NT2/D1 (cell line): Measurements from ENCODE around the gene SREBF2.

Source experiments
- DNase-seq: peaks from one replicate; pipeline ENCODE4 v3.0.0-alpha.2; 2011; ENCODE audit warnings: low read depth, low spot score
- H3K27me3 ChIP-seq: 2 replicates; pipeline ENCODE4 v1.6.0; 2011; ENCODE audit warnings: mild to moderate bottlenecking; ENCODE audit not compliant: insufficient read length, insufficient read depth
- H3K36me3 ChIP-seq: 2 replicates; pipeline ENCODE4 v1.6.1; 2011; ENCODE audit warnings: mild to moderate bottlenecking, low read length, mixed read lengths; ENCODE audit not compliant: insufficient read depth, insufficient read length
- H3K4me1 ChIP-seq: 2 replicates; pipeline ENCODE4 v1.5.1; 2011; ENCODE audit not compliant: insufficient read depth, insufficient read length
- H3K4me3 ChIP-seq: 2 replicates; pipeline ENCODE4 v1.5.1; 2011; ENCODE audit warnings: low read depth; ENCODE audit not compliant: insufficient read length
- H3K9ac ChIP-seq: 2 replicates; pipeline ENCODE4 v1.6.0; 2011; ENCODE audit warnings: low read depth; ENCODE audit not compliant: insufficient read length
- H3K9me3 ChIP-seq: 2 replicates; pipeline ENCODE4 v1.5.1; 2011; ENCODE audit warnings: mild to moderate bottlenecking, low read length; ENCODE audit not compliant: insufficient read depth
- SUZ12 ChIP-seq: IDR thresholded peaks from 2 replicates; pipeline ENCODE4 v1.6.1; 2011; ENCODE audit not compliant: insufficient read length, insufficient read depth; ENCODE audit errors: extremely low read depth
- YY1 ChIP-seq: IDR thresholded peaks from 2 replicates; pipeline ENCODE4 v1.6.1; 2011; ENCODE audit not compliant: insufficient read length, insufficient read depth
- ZNF274 ChIP-seq: IDR thresholded peaks from 2 replicates; pipeline ENCODE4 v1.6.1; 2011; ENCODE audit warnings: mild to moderate bottlenecking, low read depth, low read length

Gene SREBF2

DNA sequence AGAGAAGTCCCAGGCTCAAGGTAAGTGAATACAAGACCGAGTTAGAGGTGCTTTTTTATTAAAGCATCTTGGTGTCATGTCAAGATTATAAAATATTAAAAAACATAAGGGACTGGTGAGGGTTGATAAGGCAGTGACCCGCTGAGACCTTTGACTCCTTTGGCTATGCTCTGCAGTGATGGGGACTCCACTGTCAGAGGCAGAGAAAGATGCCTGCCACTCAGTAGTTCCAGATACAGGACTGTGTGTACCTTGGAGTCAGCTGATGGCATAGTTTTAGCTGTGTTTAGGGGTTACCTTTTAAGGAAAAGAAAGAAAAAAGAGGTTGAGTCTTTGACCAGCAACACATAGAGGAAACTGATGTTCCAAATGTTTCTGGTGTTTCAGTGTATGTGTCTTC lies 41.2 kb downstream of the SREBF2 start:
- Histone ChIP-seq H3K4me3 (no peak overlapping the region), H3K27me3 (no peaks in the 10 kb centered on the region), H3K9ac (no peak overlapping the region), H3K9me3 (no peaks in the 10 kb centered on the region), H3K36me3 (peaks cover 72% of the 10 kb centered on the region), H3K4me1 (no peaks in the 10 kb centered on the region)
- DNase-seq: no peak
- TF ChIP-seq YY1 (no peak), ZNF274 (no peak), SUZ12 (no peak)

DNA sequence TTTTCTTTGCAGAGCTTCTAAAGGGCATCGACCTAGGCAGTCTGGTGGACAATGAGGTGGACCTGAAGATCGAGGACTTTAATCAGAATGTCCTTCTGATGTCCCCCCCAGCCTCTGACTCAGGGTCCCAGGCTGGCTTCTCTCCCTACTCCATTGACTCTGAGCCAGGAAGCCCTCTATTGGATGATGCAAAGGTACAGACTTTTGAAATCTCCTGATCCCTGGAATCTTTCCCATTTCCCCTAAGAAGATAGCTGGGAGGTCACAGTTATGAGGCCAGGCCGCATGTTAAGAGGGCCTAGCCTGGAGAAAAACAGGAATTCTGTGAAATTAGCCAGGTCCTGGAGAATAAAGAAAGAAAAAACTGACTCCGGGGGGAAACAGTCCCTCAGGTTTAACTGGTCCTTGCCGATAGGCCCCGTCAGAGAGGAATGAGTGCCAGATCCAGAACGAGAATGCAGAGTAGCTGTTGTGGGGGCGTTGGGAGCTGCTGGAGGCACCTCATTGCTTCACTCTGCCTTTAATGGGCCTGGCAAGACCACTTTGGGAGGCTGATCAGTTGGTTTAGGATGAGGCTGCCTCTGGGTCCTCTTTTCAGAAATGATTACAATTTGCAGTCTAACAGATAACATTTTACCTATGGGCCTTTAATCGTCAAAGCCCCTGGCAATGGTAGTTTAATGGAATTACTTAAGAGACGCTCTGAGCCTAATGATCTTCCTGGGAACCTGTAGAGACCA lies 42.8 kb downstream of the SREBF2 start:
- Histone ChIP-seq H3K27me3 (no peaks in the 10 kb centered on the region), H3K9me3 (no peaks in the 10 kb centered on the region), H3K9ac (no peak overlapping the region), H3K4me1 (no peaks in the 10 kb centered on the region), H3K36me3 (peaks cover 82% of the 10 kb centered on the region), H3K4me3 (no peak overlapping the region)
- no peak for DNase-seq
- no peak for TF ChIP-seq YY1
- TF ChIP-seq SUZ12: no peak
- no peak for TF ChIP-seq ZNF274

DNA sequence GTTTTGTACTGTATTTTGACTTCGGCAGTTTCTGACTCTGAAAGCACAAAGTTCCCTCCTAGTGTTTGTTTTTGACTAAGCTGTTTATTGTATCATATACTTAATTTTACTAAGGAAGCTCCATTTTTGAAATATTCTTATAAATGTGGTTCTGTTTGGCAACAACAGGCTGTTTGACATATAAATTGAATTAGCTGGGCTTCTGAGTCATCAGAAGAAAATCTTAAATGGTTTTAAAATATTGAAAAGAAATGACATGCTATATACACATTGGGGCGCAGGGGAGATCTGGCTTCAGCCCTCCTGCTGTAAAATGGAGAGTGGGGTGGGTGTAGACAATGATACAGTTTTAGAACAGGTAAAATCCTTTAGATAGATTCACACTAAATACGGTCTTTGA lies 43.4 kb downstream of the SREBF2 start:
- H3K36me3 ChIP-seq: peaks cover 81% of the 10 kb centered on the region

DNA sequence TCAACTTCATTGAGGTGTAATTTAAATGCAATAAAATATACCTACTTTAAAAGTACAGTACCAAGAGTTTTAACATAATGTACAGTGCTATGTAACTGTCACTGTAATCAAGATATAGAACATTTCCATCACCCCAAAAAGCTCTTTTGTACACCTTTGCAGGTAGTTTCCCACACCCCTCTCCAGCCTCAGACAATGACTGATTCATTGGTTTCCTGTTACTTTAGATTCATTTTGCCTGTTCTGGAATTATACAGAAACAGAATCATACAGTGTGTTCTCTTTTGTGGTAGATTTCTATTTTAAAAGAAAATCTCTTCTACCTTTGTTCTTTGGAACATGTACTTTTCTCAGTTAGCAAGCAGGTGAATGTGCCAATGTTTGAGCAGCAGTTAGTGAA lies 43.8 kb downstream of the SREBF2 start:
- Histone ChIP-seq H3K4me3 (no peak overlapping the region), H3K9me3 (no peaks in the 10 kb centered on the region), H3K27me3 (no peaks in the 10 kb centered on the region), H3K9ac (no peak overlapping the region), H3K4me1 (no peaks in the 10 kb centered on the region), H3K36me3 (peaks cover 83% of the 10 kb centered on the region)
- TF ChIP-seq ZNF274: no peak
- TF ChIP-seq SUZ12: no peak
- no peak for TF ChIP-seq YY1
- DNase-seq: no peak

More for the DNA sequence above, 43.4 kb downstream of the SREBF2 start:
- H3K27me3 ChIP-seq: no peaks in the 10 kb centered on the region
- no peaks in the 10 kb centered on the region for H3K4me1 ChIP-seq
- no peak overlapping the region for H3K4me3 ChIP-seq
- TF ChIP-seq ZNF274: no peak
- no peak overlapping the region for H3K9ac ChIP-seq
- H3K9me3 ChIP-seq: no peaks in the 10 kb centered on the region
- DNase-seq: no peak

DNA sequence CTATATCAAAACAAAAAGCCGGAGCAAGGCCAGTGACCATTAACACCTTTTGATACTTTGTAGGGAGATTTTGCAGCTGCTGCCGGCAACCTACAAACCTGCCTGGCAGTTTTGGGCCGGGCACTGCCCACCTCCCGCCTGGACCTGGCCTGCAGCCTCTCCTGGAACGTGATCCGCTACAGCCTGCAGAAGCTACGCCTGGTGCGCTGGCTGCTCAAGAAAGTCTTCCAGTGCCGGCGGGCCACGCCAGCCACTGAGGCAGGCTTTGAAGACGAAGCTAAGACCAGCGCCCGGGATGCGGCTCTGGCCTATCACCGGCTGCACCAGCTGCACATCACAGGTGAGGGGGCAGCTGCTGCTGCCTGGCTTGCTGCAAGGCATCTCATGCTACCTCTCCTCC lies 47.7 kb downstream of the SREBF2 start:
- Histone ChIP-seq H3K4me1 (no peaks in the 10 kb centered on the region), H3K4me3 (no peak overlapping the region), H3K9ac (no peak overlapping the region), H3K27me3 (no peaks in the 10 kb centered on the region), H3K36me3 (peaks cover 94% of the 10 kb centered on the region), H3K9me3 (no peaks in the 10 kb centered on the region)
- DNase-seq: no peak
- no peak for TF ChIP-seq SUZ12
- TF ChIP-seq ZNF274: no peak
- TF ChIP-seq YY1: no peak

DNA sequence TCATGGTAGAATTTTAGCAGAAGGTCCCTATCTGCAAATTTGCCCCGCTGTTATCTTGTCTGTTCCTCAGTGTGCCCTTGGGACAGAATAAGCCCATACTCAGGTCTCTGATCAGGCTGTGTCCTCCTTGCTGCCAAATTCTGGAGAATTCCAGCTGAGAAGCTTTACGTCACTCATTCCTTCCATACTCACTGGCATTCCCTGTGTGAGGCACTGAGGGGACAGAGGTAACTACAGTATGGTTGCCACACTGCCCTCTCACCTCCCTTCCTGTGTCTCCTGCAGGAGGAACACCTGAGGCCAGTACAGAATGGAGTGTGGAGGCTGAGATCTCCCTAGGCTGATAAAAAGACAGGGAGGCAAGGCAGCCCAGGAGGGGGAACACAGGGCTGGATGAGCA lies 50.5 kb downstream of the SREBF2 start:
- TF ChIP-seq SUZ12 (no peak), YY1 (no peak), ZNF274 (no peak)
- DNase-seq: no peak
- H3K9me3 ChIP-seq: no peaks in the 10 kb centered on the region
- peaks cover 91% of the 10 kb centered on the region for H3K36me3 ChIP-seq
- H3K27me3 ChIP-seq: no peaks in the 10 kb centered on the region
- H3K4me1 ChIP-seq: no peaks in the 10 kb centered on the region
- H3K4me3 ChIP-seq: no peak overlapping the region
- H3K9ac ChIP-seq: no peak overlapping the region

DNA sequence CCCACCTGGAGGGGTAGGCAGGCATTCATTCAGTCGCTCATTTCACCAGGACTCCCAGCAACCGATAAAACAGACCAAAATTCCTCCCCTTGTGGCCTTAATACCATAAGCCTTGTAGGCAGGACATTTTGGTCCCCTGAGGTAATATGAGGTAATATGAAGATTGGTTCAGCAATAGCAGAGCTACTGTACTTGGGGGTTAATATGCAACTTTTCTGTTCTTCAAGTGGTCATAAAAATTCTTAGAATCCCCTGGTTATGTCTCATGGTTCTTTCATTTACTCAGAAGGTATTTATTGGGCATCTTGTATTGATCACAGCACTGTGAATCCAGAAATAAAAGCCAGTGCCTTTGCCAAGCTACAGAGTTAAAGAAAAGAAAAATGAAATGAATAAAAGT lies 52.2 kb downstream of the SREBF2 start:
- DNase-seq: no peak
- Histone ChIP-seq H3K9ac (no peak overlapping the region), H3K4me3 (no peak overlapping the region)

DNA sequence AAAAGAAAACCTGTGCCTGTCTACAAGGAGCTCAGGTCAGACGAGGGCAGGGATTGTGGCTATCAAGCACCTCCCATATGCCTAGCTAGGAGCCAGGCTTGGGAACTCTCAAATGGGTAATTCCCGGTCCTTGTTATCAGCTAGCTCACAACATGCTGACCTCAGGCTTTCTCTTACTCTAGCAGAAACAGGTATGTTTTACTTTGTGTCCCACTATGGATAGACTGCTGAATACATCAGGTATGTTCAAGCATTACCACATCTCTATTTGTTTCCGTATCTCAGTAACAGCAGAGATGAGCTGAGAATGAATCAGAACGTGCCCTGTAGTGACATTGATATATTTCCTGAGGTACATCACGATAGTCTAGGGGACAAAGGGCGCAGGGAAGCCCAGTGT lies 52.6 kb downstream of the SREBF2 start:
- Histone ChIP-seq H3K4me1 (no peaks in the 10 kb centered on the region), H3K9me3 (no peaks in the 10 kb centered on the region), H3K27me3 (no peaks in the 10 kb centered on the region), H3K9ac (no peak overlapping the region), H3K4me3 (no peak overlapping the region), H3K36me3 (peaks cover 88% of the 10 kb centered on the region)
- no peak for DNase-seq
- no peak for TF ChIP-seq ZNF274
- no peak for TF ChIP-seq SUZ12
- TF ChIP-seq YY1: no peak

More for the DNA sequence above, 52.2 kb downstream of the SREBF2 start:
- Histone ChIP-seq H3K4me1 (no peaks in the 10 kb centered on the region), H3K27me3 (no peaks in the 10 kb centered on the region), H3K36me3 (peaks cover 87% of the 10 kb centered on the region), H3K9me3 (no peaks in the 10 kb centered on the region)
- TF ChIP-seq ZNF274 (no peak), SUZ12 (no peak), YY1 (no peak)
